Endothelial cell of umbilical vein (primary cell): ENCODE data around the gene SGCE. TPM values are rescaled to one million over a fixed set of nuclear protein-coding genes. Genes with fewer than 3 reads are reported as not detected.

ENCODE experiments used
- BruUV-seq: library from RNA; stranded (reverse); fragments of 400-500 nt; replicated peaks from 2 replicates; lab custom pipeline; 2021; lab: Mats Ljungman, UMichigan
- CTCF ChIA-PET: fragments of 300-600, 350-600 bp; sonication (Branson Sonifier 250); formaldehyde crosslinking; loops from one replicate; lab custom pipeline; 2021; ENCODE audit warnings: antibody characterized with exemption, inconsistent platforms; lab: Charles Lee
- POLR2A ChIA-PET: fragments of 300-600, 350-600 bp; sonication (Branson Sonifier 250); formaldehyde crosslinking; loops from one replicate; lab custom pipeline; 2021; ENCODE audit warnings: antibody characterized with exemption, inconsistent platforms; lab: Charles Lee
- DNase-seq: peaks from one replicate; pipeline ENCODE4 v3.0.0-alpha.2; 2011; ENCODE audit warnings: low read depth, low spot score
- FAIRE-seq: peaks from 2 replicates; lab custom pipeline; 2011; peaks lifted over from hg19 to GRCh38; lab: Jason Lieb, UNC
- H2AFZ ChIP-seq: 2 replicates; pipeline ENCODE4 v1.6.0; 2012; ENCODE audit warnings: low read depth, low read length, control low read depth, inconsistent platforms
- H3K27ac ChIP-seq: 2 replicates; pipeline ENCODE4 v1.5.1; 2011; ENCODE audit warnings: low read depth, mild to moderate bottlenecking, control low read depth, low read length, moderate library complexity; ENCODE audit not compliant: insufficient read depth
- H3K27me3 ChIP-seq, 2 experiments: 2 replicates each; pipeline versions ENCODE4 v1.6.0 to v1.6.1; 2011; ENCODE audit warnings: low read length in 2 of 2, mixed read lengths in 1 of 2; ENCODE audit not compliant: control insufficient read depth in 2 of 2, insufficient read depth in 2 of 2
- H3K36me3 ChIP-seq, 2 experiments: 2 replicates in 1 of 2; 3 replicates in 1 of 2; pipeline ENCODE4 v1.5.1; 2011; ENCODE audit warnings: low read length in 2 of 2, mild to moderate bottlenecking in 1 of 2, moderate library complexity in 1 of 2; ENCODE audit not compliant: control insufficient read depth in 2 of 2, insufficient read depth in 2 of 2; ENCODE audit errors: extremely low read depth in 1 of 2
- H3K4me1 ChIP-seq: 3 replicates; pipeline ENCODE4 v1.5.1; 2011; ENCODE audit warnings: mild to moderate bottlenecking, low read length; ENCODE audit not compliant: control insufficient read depth, insufficient read depth; ENCODE audit errors: extremely low read depth
- H3K4me2 ChIP-seq: 2 replicates; pipeline ENCODE4 v1.6.1; 2011; ENCODE audit warnings: low read length, control low read depth, mixed read lengths; ENCODE audit not compliant: insufficient read depth
- H3K4me3 ChIP-seq, 3 experiments: fragments of 200-600 bp in 1 of 3; sonication (generic), shearing (Covaris generic) in 1 of 3; replicated peaks in 1 of 3; 2 replicates each; pipeline ENCODE4 v1.5.1; 2011 to 2016; ENCODE audit warnings: control low read depth in 3 of 3, low read length in 3 of 3, mild to moderate bottlenecking in 2 of 3, inconsistent platforms in 1 of 3, low read depth in 1 of 3, moderate library complexity in 1 of 3; ENCODE audit not compliant: insufficient read depth in 1 of 3
- H3K79me2 ChIP-seq: 2 replicates; pipeline ENCODE4 v1.6.0; 2012; ENCODE audit warnings: low read length, inconsistent platforms; ENCODE audit not compliant: control insufficient read depth, insufficient read depth
- H3K9ac ChIP-seq: replicated peaks from 2 replicates; pipeline ENCODE3; 2011; ENCODE audit warnings: low read length, control low read depth; ENCODE audit not compliant: insufficient read depth; ENCODE audit errors: extremely low read depth
- H3K9me1 ChIP-seq: replicated peaks from 3 replicates; pipeline ENCODE4 v1.6.0; 2011; ENCODE audit warnings: mild to moderate bottlenecking, low read length; ENCODE audit not compliant: control insufficient read depth, insufficient read depth; ENCODE audit errors: extremely low read depth
- H3K9me3 ChIP-seq: replicated peaks from 2 replicates; pipeline ENCODE4 v1.5.1; 2012; ENCODE audit warnings: low read length, inconsistent platforms; ENCODE audit not compliant: control insufficient read depth, insufficient read depth
- H4K20me1 ChIP-seq: replicated peaks from 2 replicates; pipeline ENCODE3; 2011; ENCODE audit warnings: mild to moderate bottlenecking, low read length; ENCODE audit not compliant: control insufficient read depth, insufficient read depth; ENCODE audit errors: extremely low read depth
- EZH2 ChIP-seq: IDR thresholded peaks from 2 replicates; pipeline ENCODE4 v1.6.1; 2012; ENCODE audit warnings: borderline replicate concordance, low read depth, mild to moderate bottlenecking, moderate library complexity, low read length, inconsistent platforms; ENCODE audit not compliant: severe bottlenecking
- FOS ChIP-seq: IDR thresholded peaks from 2 replicates; pipeline ENCODE4 v1.6.1; 2011; ENCODE audit warnings: mild to moderate bottlenecking, low read length, moderate library complexity, borderline replicate concordance; ENCODE audit not compliant: insufficient read depth
- POLR2A ChIP-seq: IDR thresholded peaks from 2 replicates; pipeline ENCODE4 v1.6.1; 2012; ENCODE audit warnings: low read depth, mild to moderate bottlenecking, control low read depth, low read length
- POLR2AphosphoS5 ChIP-seq: IDR thresholded peaks from 2 replicates; pipeline ENCODE4 v1.6.1; 2012; ENCODE audit warnings: low read depth, mild to moderate bottlenecking, control low read depth, low read length, moderate library complexity; ENCODE audit not compliant: insufficient read depth
- dilution Hi-C: fragments of 300-500 bp; cut with MboI; formaldehyde crosslinking; loops from one replicate; pipeline ENCODE4 v1.15.0; 2019; ENCODE audit warnings: low sequenced_read_pairs; ENCODE audit not compliant: extremely low pct_ligation_motif_present
- intact Hi-C: fragments of 100-400 bp; cut with micrococcal nuclease; formaldehyde crosslinking; loops from one replicate; pipeline ENCODE4 v1.10.0; 2022
- polyA plus RNA-seq, 4 experiments: library from polyadenylated mRNA; depleted of rRNA in 3 of 4; stranded (reverse) in 3 of 4; unstranded in 1 of 4; fragments of >200 nt; gene quantifications; 2 replicates each; pipeline versions ENCODE4 v1.2.1 to v1.2.3, GENCODE V29; 2011 to 2012; ENCODE audit warnings: missing spikeins in 1 of 4
- total RNA-seq: library from RNA; stranded (reverse); gene quantifications from 2 replicates; pipeline ENCODE4 v1.2.3, GENCODE V29; 2021

The SGCE gene
- total and polyA plus RNA-seq, 2 donors (not counting 3 experiments of a cell fraction or from before 2014, with no cell fraction given) = 46.8 to 53.3 TPM

DNA sequence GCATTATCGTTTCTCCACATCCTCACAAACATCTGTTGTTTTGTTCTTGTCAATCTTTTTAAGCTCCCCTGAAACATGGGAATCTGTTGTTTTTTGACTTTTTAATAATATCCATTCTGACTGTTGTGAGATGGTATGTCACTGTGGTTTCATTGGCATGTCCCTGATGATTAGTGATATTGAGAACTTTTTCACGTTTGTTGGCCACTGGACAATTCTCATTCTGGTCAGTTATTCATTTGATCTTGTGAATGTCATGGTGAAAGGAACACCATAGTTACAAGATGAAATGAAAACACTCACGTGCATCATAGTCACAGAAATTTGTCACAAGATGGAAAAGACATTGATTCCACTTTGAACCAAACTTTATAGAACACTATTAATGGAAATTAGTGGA is 20.5 kb upstream of the SGCE start:
- Histone ChIP-seq H3K9me1 (no peaks in the 10 kb centered on the region), H3K27ac (no peak overlapping the region), H3K36me3 (no peaks in the 10 kb centered on the region), H3K27me3 (no peaks in the 10 kb centered on the region), H3K9me3 (no peaks in the 10 kb centered on the region), H2AFZ (no peak overlapping the region), H3K4me2 (no peak overlapping the region), H3K4me1 (no peaks in the 10 kb centered on the region), H3K79me2 (no peaks in the 10 kb centered on the region), H4K20me1 (no peaks in the 10 kb centered on the region), H3K4me3 (no peak overlapping the region), H3K9ac (no peak overlapping the region)
- POLR2A ChIA-PET = no interaction called here
- no TSS peak for BruUV-seq
- TF ChIP-seq POLR2AphosphoS5 = no peak
- no peak for TF ChIP-seq FOS
- DNase-seq (no peak), FAIRE-seq (no peak)
- CTCF ChIA-PET = interaction anchor here (0.8 to 1.3 kb wide), 2 partner anchors 21 to 228 kb away, joined by 3 read pairs; partner anchors contain the start of gene SGCE
- intact Hi-C loops = no loop called here
- dilution Hi-C loops = no loop called here

DNA sequence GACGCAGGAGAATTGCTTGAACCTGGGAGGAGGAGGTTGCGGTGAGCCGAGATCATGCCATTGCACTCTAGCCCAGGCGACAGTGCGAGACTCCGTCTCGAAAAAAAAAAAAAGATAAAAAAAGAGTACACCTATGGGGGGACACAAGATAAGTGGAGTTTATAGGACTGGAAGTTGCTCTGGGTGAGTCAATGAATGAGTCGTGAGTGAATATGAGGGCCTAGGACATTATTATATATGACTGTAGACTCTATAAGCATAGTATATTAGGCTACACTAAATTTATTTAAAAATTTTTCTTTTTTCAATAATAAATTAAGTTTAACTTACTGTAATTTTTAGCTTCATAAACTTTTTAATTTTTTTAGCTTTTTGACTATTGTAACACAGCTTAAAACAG is 19.4 kb upstream of the SGCE start:
- DNase-seq (no peak), FAIRE-seq (no peak)
- Histone ChIP-seq H2AFZ (no peak overlapping the region), H3K4me3 (no peak overlapping the region), H3K27me3 (no peaks in the 10 kb centered on the region), H3K9ac (no peak overlapping the region), H3K9me3 (no peaks in the 10 kb centered on the region), H3K4me2 (no peak overlapping the region), H3K4me1 (no peaks in the 10 kb centered on the region), H3K79me2 (no peaks in the 10 kb centered on the region), H4K20me1 (no peaks in the 10 kb centered on the region), H3K9me1 (no peaks in the 10 kb centered on the region), H3K27ac (no peak overlapping the region), H3K36me3 (no peaks in the 10 kb centered on the region)
- intact Hi-C loops (no loop called here), dilution Hi-C loops (no loop called here)
- TF ChIP-seq EZH2 (no peak), POLR2A (no peak), POLR2AphosphoS5 (no peak)
- ChIA-PET CTCF (interaction anchor here (0.8 to 1.3 kb wide), 3 partner anchors 10 to 227 kb away, joined by 3 read pairs; partner anchors contain the start of gene SGCE), POLR2A (no interaction called here)
- BruUV-seq = no TSS peak
